PFSK-1 (cell line): ENCODE results near the gene CAPN14.

Source experiments
- FOXP2 ChIP-seq: optimal IDR thresholded peaks from 2 replicates; pipeline ENCODE3; 2011; ENCODE audit warnings: borderline replicate concordance, control low read depth, inconsistent platforms; ENCODE audit not compliant: insufficient read depth; ENCODE audit errors: extremely low read length, extremely low read depth
- POLR2AphosphoS5 ChIP-seq: IDR thresholded peaks from 2 replicates; pipeline ENCODE4 v1.6.1; 2012; ENCODE audit warnings: low read depth, mild to moderate bottlenecking, control low read depth, low read length, moderate library complexity
- REST ChIP-seq, 2 experiments: IDR thresholded peaks; 2 replicates each; pipeline versions ENCODE4 v1.6.1 to v1.8.0; 2011 to 2012; ENCODE audit warnings: low read depth in 2 of 2, low read length in 2 of 2, control low read depth in 1 of 2, inconsistent platforms in 1 of 2, mild to moderate bottlenecking in 1 of 2, moderate library complexity in 1 of 2; ENCODE audit not compliant: insufficient read depth in 1 of 2
- SIN3A ChIP-seq: IDR thresholded peaks from 2 replicates; pipeline ENCODE4 v1.6.1; 2012; ENCODE audit warnings: mild to moderate bottlenecking, low read length, moderate library complexity, borderline replicate concordance; ENCODE audit not compliant: insufficient read depth

- TF ChIP-seq POLR2AphosphoS5 (no peak), SIN3A (no peak), FOXP2 (no peak), REST (IDR thresholded peaks at IDR 0.05; ENCODE audit: insufficient read depth in 1 of 2, low read depth in 2 of 2, low read length in 2 of 2) (no peak)
These were observed 13.4 kb downstream of the CAPN14 start for GRCh38 chr2:31203916-31204315.
